ENCODE results near the gene UPF3B. TPM values are rescaled to one million over a fixed set of nuclear protein-coding genes. Genes with fewer than 3 reads are reported as not detected.

Gene UPF3B
- total and polyA plus RNA-seq, 9 donors, result 3.8 to 14.4 (median 12.9) TPM

GRCh38 chrX:119880552-119881437 is 28.0 kb upstream of the UPF3B start:
- no peaks in the 10 kb centered on the region for H3K9me3 ChIP-seq (replicated peaks; ENCODE audit: control insufficient read depth, low read depth, low read length)
- 45% methylated on average over 7 of the region's 11 CpGs for WGBS (ENCODE audit: insufficient coverage)
- no peak overlapping the region for H3K27ac ChIP-seq (ENCODE audit: low read length)
- H3K4me1 ChIP-seq (ENCODE audit: control insufficient read depth, insufficient read depth, low read length), result no peaks in the 10 kb centered on the region
- H3K4me3 ChIP-seq (ENCODE audit: low read length), result no peak overlapping the region
- DNase-seq, result peak; percentile 58
- H3K36me3 ChIP-seq (ENCODE audit: control insufficient read depth, insufficient read depth, low read length), result no peaks in the 10 kb centered on the region
- H3K27me3 ChIP-seq (ENCODE audit: control insufficient read depth, insufficient read depth, low read length), result no peaks in the 10 kb centered on the region

- Histone ChIP-seq H3K27me3 (ENCODE audit: control insufficient read depth, insufficient read depth, low read length) (no peaks in the 10 kb centered on the region), H3K36me3 (ENCODE audit: control insufficient read depth, insufficient read depth, low read length) (no peaks in the 10 kb centered on the region), H3K9me3 (replicated peaks; ENCODE audit: control insufficient read depth, low read depth, low read length) (no peaks in the 10 kb centered on the region), H3K4me3 (ENCODE audit: low read length) (no peak overlapping the region), H3K27ac (ENCODE audit: low read length) (no peak overlapping the region), H3K4me1 (ENCODE audit: control insufficient read depth, insufficient read depth, low read length) (no peaks in the 10 kb centered on the region)
- DNase-seq, result no peak
- 80% methylated on average over 1 of the region's 5 CpGs for WGBS (ENCODE audit: insufficient coverage)
Observed at GRCh38 chrX:119880076-119880475, 27.3 kb upstream of the UPF3B start.

- no peaks in the 10 kb centered on the region for H3K9me3 ChIP-seq (replicated peaks; ENCODE audit: control insufficient read depth, low read depth, low read length)
- no peak overlapping the region for H3K4me3 ChIP-seq (ENCODE audit: low read length)
- DNase-seq, result no peak
- no peaks in the 10 kb centered on the region for H3K36me3 ChIP-seq (ENCODE audit: control insufficient read depth, insufficient read depth, low read length)
- H3K4me1 ChIP-seq (ENCODE audit: control insufficient read depth, insufficient read depth, low read length), result no peaks in the 10 kb centered on the region
- no peaks in the 10 kb centered on the region for H3K27me3 ChIP-seq (ENCODE audit: control insufficient read depth, insufficient read depth, low read length)
- no peak overlapping the region for H3K27ac ChIP-seq (ENCODE audit: low read length)
- no CpG with 5 or more reads among the region's 2 CpGs for WGBS (ENCODE audit: insufficient coverage)
Observed at GRCh38 chrX:119878740-119879139, 26.0 kb upstream of the UPF3B start.

- H3K4me1 ChIP-seq (ENCODE audit: control insufficient read depth, insufficient read depth, low read length), result no peaks in the 10 kb centered on the region
- WGBS (ENCODE audit: insufficient coverage), result 41% methylated on average over 62 of the region's 62 CpGs
Observed at GRCh38 chrX:119871599-119872395, 19.0 kb upstream of the UPF3B start, which contains the start of the genes NDUFA1 and RNF113A. NDUFA1 (plus strand) TSS chrX:119871832; CDS start chrX:119871912, 80 bp downstream. RNF113A (minus strand) TSS chrX:119871733; CDS start chrX:119871613, 120 bp downstream.

GRCh38 chrX:119871245-119871598 is 18.5 kb upstream of the UPF3B start:
- no peak for DNase-seq
- WGBS (ENCODE audit: insufficient coverage), result 28% methylated on average over 26 of the region's 26 CpGs
- H3K27ac ChIP-seq (ENCODE audit: low read length), result peak overlapping the region; percentile 99

More at GRCh38 chrX:119871599-119872395, 19.0 kb upstream of the UPF3B start, which contains the start of the genes NDUFA1 and RNF113A:
- Histone ChIP-seq H3K4me3 (ENCODE audit: low read length) (peak within 1 kb of the TSS; percentile 75), H3K27me3 (ENCODE audit: control insufficient read depth, insufficient read depth, low read length) (no peaks in the 10 kb centered on the region), H3K36me3 (ENCODE audit: control insufficient read depth, insufficient read depth, low read length) (no peaks in the 10 kb centered on the region), H3K9me3 (replicated peaks; ENCODE audit: control insufficient read depth, low read depth, low read length) (peaks cover 2% of the 10 kb centered on the region), H3K27ac (ENCODE audit: low read length) (peak within 1 kb of the TSS; percentile 99)
- DNase-seq, result peak; percentile 92

GRCh38 chrX:119870626-119871131 is 17.9 kb upstream of the UPF3B start:
- Histone ChIP-seq H3K27me3 (ENCODE audit: control insufficient read depth, insufficient read depth, low read length) (no peaks in the 10 kb centered on the region), H3K4me3 (ENCODE audit: low read length) (peak overlapping the region; percentile 75), H3K27ac (ENCODE audit: low read length) (peak overlapping the region; percentile 99), H3K36me3 (ENCODE audit: control insufficient read depth, insufficient read depth, low read length) (no peaks in the 10 kb centered on the region), H3K4me1 (ENCODE audit: control insufficient read depth, insufficient read depth, low read length) (no peaks in the 10 kb centered on the region), H3K9me3 (replicated peaks; ENCODE audit: control insufficient read depth, low read depth, low read length) (peaks cover 2% of the 10 kb centered on the region)
- WGBS (ENCODE audit: insufficient coverage), result 37% methylated on average over 25 of the region's 25 CpGs
- peak; percentile 30 for DNase-seq

More at GRCh38 chrX:119871245-119871598, 18.5 kb upstream of the UPF3B start:
- H3K27me3 ChIP-seq (ENCODE audit: control insufficient read depth, insufficient read depth, low read length), result no peaks in the 10 kb centered on the region
- H3K36me3 ChIP-seq (ENCODE audit: control insufficient read depth, insufficient read depth, low read length), result no peaks in the 10 kb centered on the region
- H3K4me3 ChIP-seq (ENCODE audit: low read length), result peak overlapping the region; percentile 75
- H3K9me3 ChIP-seq (replicated peaks; ENCODE audit: control insufficient read depth, low read depth, low read length), result peaks cover 2% of the 10 kb centered on the region
- H3K4me1 ChIP-seq (ENCODE audit: control insufficient read depth, insufficient read depth, low read length), result no peaks in the 10 kb centered on the region

- Histone ChIP-seq H3K36me3 (ENCODE audit: control insufficient read depth, insufficient read depth, low read length) (peaks cover 2% of the 10 kb centered on the region), H3K4me3 (ENCODE audit: low read length) (peak overlapping the region; percentile 82), H3K27ac (ENCODE audit: low read length) (peak overlapping the region; percentile 98), H3K9me3 (replicated peaks; ENCODE audit: control insufficient read depth, low read depth, low read length) (no peaks in the 10 kb centered on the region), H3K4me1 (ENCODE audit: control insufficient read depth, insufficient read depth, low read length) (peaks cover 2% of the 10 kb centered on the region), H3K27me3 (ENCODE audit: control insufficient read depth, insufficient read depth, low read length) (no peaks in the 10 kb centered on the region)
- no CpG with 5 or more reads among the region's 10 CpGs for WGBS (ENCODE audit: insufficient coverage)
- DNase-seq, result peak; percentile 20
Observed at GRCh38 chrX:119853444-119853843, 681 bp upstream of the UPF3B start.

GRCh38 chrX:119833905-119834304 is 18.9 kb downstream of the UPF3B start:
- H3K36me3 ChIP-seq (ENCODE audit: control insufficient read depth, insufficient read depth, low read length), result peaks cover 19% of the 10 kb centered on the region
- no peak overlapping the region for H3K27ac ChIP-seq (ENCODE audit: low read length)
- no peak overlapping the region for H3K4me3 ChIP-seq (ENCODE audit: low read length)
- DNase-seq, result no peak
- no CpG with 5 or more reads among the region's 3 CpGs for WGBS (ENCODE audit: insufficient coverage)
- no peaks in the 10 kb centered on the region for H3K4me1 ChIP-seq (ENCODE audit: control insufficient read depth, insufficient read depth, low read length)
- H3K9me3 ChIP-seq (replicated peaks; ENCODE audit: control insufficient read depth, low read depth, low read length), result no peaks in the 10 kb centered on the region
- no peaks in the 10 kb centered on the region for H3K27me3 ChIP-seq (ENCODE audit: control insufficient read depth, insufficient read depth, low read length)

GRCh38 chrX:119828446-119828845 is 24.3 kb downstream of the UPF3B start:
- DNase-seq, result no peak
- no peaks in the 10 kb centered on the region for H3K36me3 ChIP-seq (ENCODE audit: control insufficient read depth, insufficient read depth, low read length)
- no peak overlapping the region for H3K27ac ChIP-seq (ENCODE audit: low read length)
- no peak overlapping the region for H3K4me3 ChIP-seq (ENCODE audit: low read length)
- no peaks in the 10 kb centered on the region for H3K27me3 ChIP-seq (ENCODE audit: control insufficient read depth, insufficient read depth, low read length)
- H3K4me1 ChIP-seq (ENCODE audit: control insufficient read depth, insufficient read depth, low read length), result no peaks in the 10 kb centered on the region
- no peaks in the 10 kb centered on the region for H3K9me3 ChIP-seq (replicated peaks; ENCODE audit: control insufficient read depth, low read depth, low read length)
- 94% methylated on average over 2 of the region's 5 CpGs for WGBS (ENCODE audit: insufficient coverage)

Data from muscle of leg (tissue), 11 donors.